ENCODE measurements around the gene COLEC11.
"Not testable (repeated sequence)": the region's sequence is repeated elsewhere in the genome, so short reads cannot be mapped to it uniquely, and the experiment has no call there.

GRCh38 chr2:3660640-3661039 lies 65.7 kb downstream of the COLEC11 start:
- TF ChIP-seq EZH2 (IDR thresholded peaks at IDR 0.05; ENCODE audit: borderline replicate concordance); CTCF (IDR thresholded peaks at IDR 0.05; ENCODE audit: poor library complexity); EZH2phosphoT487 (IDR thresholded peaks at IDR 0.05; ENCODE audit: low read depth, severe bottlenecking, unreplicated experiment): not testable (repeated sequence)

Data from hepatocyte (in vitro differentiated cells).